Lower leg skin (tissue), 3 donors: ENCODE results near the gene P3R3URF.

Experiments used
- POLR2A ChIP-seq, 2 donors: fragments of 450-650 bp; IDR thresholded peaks; one replicate each; pipeline ENCODE4 v1.6.1; 2016 to 2017; ENCODE audit warnings: antibody characterized with exemption in 2 of 2, mild to moderate bottlenecking in 1 of 2, moderate library complexity in 1 of 2
- TF ChIP-seq, protein P1 (sequence below), 3 donors: fragments of 450-650 bp; IDR thresholded peaks; one replicate each; pipeline ENCODE4 v1.5.1; 2016; ENCODE audit warnings: antibody characterized with exemption in 3 of 3, mild to moderate bottlenecking in 3 of 3, moderate library complexity in 2 of 3

DNA sequence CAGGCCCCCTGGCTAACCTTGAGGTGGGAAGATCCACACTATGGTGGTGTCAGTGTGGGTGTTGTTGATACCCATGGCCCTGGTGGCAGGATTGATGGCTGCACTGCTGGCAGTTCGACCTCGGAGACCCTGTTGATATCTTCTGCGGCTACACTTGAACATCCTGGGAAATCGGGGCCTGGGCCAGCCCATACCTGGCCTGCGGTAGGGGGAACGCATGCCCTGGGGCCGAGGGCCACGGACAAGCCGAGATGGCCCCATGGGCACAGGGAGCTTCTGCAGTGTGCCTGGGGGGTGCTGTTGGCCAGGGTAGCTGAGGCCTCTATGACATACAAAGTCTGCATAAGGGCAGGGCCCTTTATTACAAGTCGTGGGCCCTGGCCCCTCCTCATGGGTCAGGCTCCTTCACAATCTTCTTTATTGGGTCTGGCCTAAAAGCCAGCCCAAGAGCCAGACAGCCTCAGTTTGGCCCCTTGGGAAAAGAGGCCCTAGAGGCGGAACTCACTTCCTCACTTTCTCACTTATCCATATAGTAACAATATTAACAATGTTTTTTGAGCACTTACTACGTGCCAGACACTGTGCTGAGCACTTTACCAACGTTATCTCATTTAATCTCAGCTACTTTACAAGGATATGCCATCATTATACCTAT, at the start of gene P3R3URF:
- TF ChIP-seq, protein P1, sequence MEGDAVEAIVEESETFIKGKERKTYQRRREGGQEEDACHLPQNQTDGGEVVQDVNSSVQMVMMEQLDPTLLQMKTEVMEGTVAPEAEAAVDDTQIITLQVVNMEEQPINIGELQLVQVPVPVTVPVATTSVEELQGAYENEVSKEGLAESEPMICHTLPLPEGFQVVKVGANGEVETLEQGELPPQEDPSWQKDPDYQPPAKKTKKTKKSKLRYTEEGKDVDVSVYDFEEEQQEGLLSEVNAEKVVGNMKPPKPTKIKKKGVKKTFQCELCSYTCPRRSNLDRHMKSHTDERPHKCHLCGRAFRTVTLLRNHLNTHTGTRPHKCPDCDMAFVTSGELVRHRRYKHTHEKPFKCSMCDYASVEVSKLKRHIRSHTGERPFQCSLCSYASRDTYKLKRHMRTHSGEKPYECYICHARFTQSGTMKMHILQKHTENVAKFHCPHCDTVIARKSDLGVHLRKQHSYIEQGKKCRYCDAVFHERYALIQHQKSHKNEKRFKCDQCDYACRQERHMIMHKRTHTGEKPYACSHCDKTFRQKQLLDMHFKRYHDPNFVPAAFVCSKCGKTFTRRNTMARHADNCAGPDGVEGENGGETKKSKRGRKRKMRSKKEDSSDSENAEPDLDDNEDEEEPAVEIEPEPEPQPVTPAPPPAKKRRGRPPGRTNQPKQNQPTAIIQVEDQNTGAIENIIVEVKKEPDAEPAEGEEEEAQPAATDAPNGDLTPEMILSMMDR (IDR thresholded peaks at IDR 0.05) = no peak
- no peak for TF ChIP-seq POLR2A (IDR thresholded peaks at IDR 0.05)
